Stimulated activated CD4-positive, alpha-beta T cell treated with anti-CD3 and anti-CD28 coated beads, Interleukin-1b, Interleukin-23, amount 100 ng/mL, for 1 hour (primary cell): Measurements from ENCODE around the gene C1orf167.

Experiments used
- DNase-seq, 2 donors: peaks; one replicate each; pipeline ENCODE4 v3.0.0-alpha.2; 2020; ENCODE audit warnings: low read depth in 2 of 2

Gene C1orf167

GRCh38 chr1:11835441-11836225, 73.6 kb downstream of the C1orf167 start:
- DNase-seq: no peak

GRCh38 chr1:11836955-11837766, 75.2 kb downstream of the C1orf167 start:
- no peak for DNase-seq

GRCh38 chr1:11837767-11838348, 75.9 kb downstream of the C1orf167 start:
- no peak for DNase-seq

- peak; percentile 55 to 59 for DNase-seq
These were observed 76.6 kb downstream of the C1orf167 start for GRCh38 chr1:11838349-11839272.
